DOHH2 (cell line): ENCODE data around the gene ADGRA1.

ENCODE experiments used
- H3F3A ChIP-seq: fragments of 200-600 bp; sonication (generic), shearing (Covaris generic); 2 replicates; pipeline ENCODE4 v1.6.0; 2016; ENCODE audit warnings: antibody characterized with exemption, mild to moderate bottlenecking; ENCODE audit not compliant: control insufficient read depth, insufficient read depth
- H3K27ac ChIP-seq: fragments of 200-600 bp; sonication (generic); 2 replicates; pipeline ENCODE4 v1.5.1; 2014; ENCODE audit warnings: low read depth, mild to moderate bottlenecking, low read length, moderate library complexity
- H3K27me3 ChIP-seq: fragments of 200-600 bp; sonication (generic); 2 replicates; pipeline ENCODE4 v1.6.1; 2014; ENCODE audit warnings: mild to moderate bottlenecking, low read length, mixed read lengths; ENCODE audit not compliant: control insufficient read depth
- H3K36me3 ChIP-seq: fragments of 200-600 bp; sonication (generic); 2 replicates; pipeline ENCODE4 v1.6.1; 2014; ENCODE audit warnings: mild to moderate bottlenecking, low read length, moderate library complexity, mixed read lengths; ENCODE audit not compliant: control insufficient read depth
- H3K4me1 ChIP-seq: fragments of 200-600 bp; sonication (generic); 2 replicates; pipeline ENCODE4 v1.6.1; 2014; ENCODE audit warnings: mild to moderate bottlenecking, low read length, mixed read lengths; ENCODE audit not compliant: control insufficient read depth
- H3K4me2 ChIP-seq: fragments of 200-600 bp; sonication (generic); 2 replicates; pipeline ENCODE4 v1.6.0; 2014; ENCODE audit warnings: mild to moderate bottlenecking, low read length, moderate library complexity
- H3K4me3 ChIP-seq: fragments of 200-600 bp; sonication (generic); 2 replicates; pipeline ENCODE4 v1.5.1; 2014; ENCODE audit warnings: mild to moderate bottlenecking, low read length, mixed read lengths
- H3K79me2 ChIP-seq: fragments of 200-600 bp; sonication (generic); 2 replicates; pipeline ENCODE4 v1.6.1; 2014; ENCODE audit warnings: mild to moderate bottlenecking, low read length, mixed read lengths; ENCODE audit not compliant: control insufficient read depth
- H3K9me2 ChIP-seq: fragments of 200-600 bp; sonication (generic); replicated peaks from 2 replicates; pipeline ENCODE4 v1.6.1; 2014; ENCODE audit warnings: mild to moderate bottlenecking, low read length, mixed read lengths; ENCODE audit not compliant: control insufficient read depth
- H3K9me3 ChIP-seq: fragments of 200-600 bp; sonication (generic); 2 replicates; pipeline ENCODE4 v1.6.1; 2014; ENCODE audit warnings: antibody characterized with exemption, low read length, mixed read lengths; ENCODE audit not compliant: control insufficient read depth, insufficient read depth
- H4K20me1 ChIP-seq: fragments of 200-600 bp; sonication (generic); 2 replicates; pipeline ENCODE4 v1.6.0; 2014; ENCODE audit warnings: low read depth, mild to moderate bottlenecking, antibody characterized with exemption, low read length, moderate library complexity; ENCODE audit not compliant: control insufficient read depth, insufficient read depth
- CTCF ChIP-seq: fragments of 200-600 bp; sonication (generic); IDR thresholded peaks from one replicate; pipeline ENCODE4 v1.5.1; 2014; ENCODE audit warnings: antibody characterized with exemption, mild to moderate bottlenecking, low read depth, low read length; ENCODE audit not compliant: poor library complexity, severe bottlenecking
- EZH2phosphoT487 ChIP-seq: fragments of 200-600 bp; sonication (generic); IDR thresholded peaks from 2 replicates; pipeline ENCODE4 v1.6.1; 2017; ENCODE audit warnings: borderline replicate concordance, mild to moderate bottlenecking, antibody characterized with exemption, low read length, moderate library complexity, mixed read lengths

The ADGRA1 gene

GRCh38 chr10:133159950-133160825, 72.5 kb downstream of the ADGRA1 start, which contains the start of gene KNDC1:
TSS of gene KNDC1 (plus strand) at chr10:133160219. CDS start at chr10:133160468, 249 bp downstream.
- Histone ChIP-seq H3K27me3 (no peaks in the 10 kb centered on the region), H3K9me2 (no peaks in the 10 kb centered on the region), H3K4me1 (no peaks in the 10 kb centered on the region), H3K4me2 (no peak within 1 kb of the TSS), H3K79me2 (no peaks in the 10 kb centered on the region), H4K20me1 (no peaks in the 10 kb centered on the region), H3F3A (no peaks in the 10 kb centered on the region), H3K9me3 (no peaks in the 10 kb centered on the region; the same call in 1 of the 2 replicates), H3K27ac (no peak within 1 kb of the TSS), H3K4me3 (no peak within 1 kb of the TSS), H3K36me3 (no peaks in the 10 kb centered on the region)
- TF ChIP-seq EZH2phosphoT487, result no peak
- no peak for TF ChIP-seq CTCF

GRCh38 chr10:133160826-133161471, 73.2 kb downstream of the ADGRA1 start:
- no peaks in the 10 kb centered on the region for H3K36me3 ChIP-seq
- no peaks in the 10 kb centered on the region for H3F3A ChIP-seq
- no peaks in the 10 kb centered on the region for H3K27me3 ChIP-seq
- H4K20me1 ChIP-seq, result no peaks in the 10 kb centered on the region
- no peak overlapping the region for H3K4me2 ChIP-seq
- H3K4me1 ChIP-seq, result no peaks in the 10 kb centered on the region
- no peaks in the 10 kb centered on the region for H3K79me2 ChIP-seq
- no peak overlapping the region for H3K4me3 ChIP-seq
- no peak overlapping the region for H3K27ac ChIP-seq
- TF ChIP-seq EZH2phosphoT487 (no peak), CTCF (no peak)
- H3K9me2 ChIP-seq, result no peaks in the 10 kb centered on the region
- no peaks in the 10 kb centered on the region; the same call in 1 of the 2 replicates for H3K9me3 ChIP-seq

GRCh38 chr10:133161486-133162109, 73.9 kb downstream of the ADGRA1 start:
- no peak for TF ChIP-seq CTCF
- no peak for TF ChIP-seq EZH2phosphoT487
- Histone ChIP-seq H3K9me3 (peaks cover 5% of the 10 kb centered on the region; the same call in 1 of the 2 replicates), H3K79me2 (no peaks in the 10 kb centered on the region), H3K27me3 (no peaks in the 10 kb centered on the region), H3K9me2 (no peaks in the 10 kb centered on the region), H3K4me2 (no peak overlapping the region), H3K27ac (no peak overlapping the region), H4K20me1 (no peaks in the 10 kb centered on the region), H3K4me3 (no peak overlapping the region), H3F3A (no peaks in the 10 kb centered on the region), H3K4me1 (no peaks in the 10 kb centered on the region), H3K36me3 (no peaks in the 10 kb centered on the region)
